Uterus (tissue), 4 donors: ENCODE results near the gene PLSCR4. TPM values are rescaled to one million over a fixed set of nuclear protein-coding genes. Genes with fewer than 3 reads are reported as not detected.
A peak's percentile ranks its signal among the peaks of the same experiment; 100 is the strongest.

Experiments
- DNase-seq, 2 donors: peaks; one replicate each; pipeline ENCODE4 v3.0.0-alpha.2; 2019 to 2020
- H3K27ac ChIP-seq, 2 donors: fragments of 200-600 bp; sonication (generic); 1 replicate in 1 of 2; 2 replicates in 1 of 2; pipeline ENCODE4 v1.5.1; 2016 to 2018
- H3K27me3 ChIP-seq, 2 donors: fragments of 200-600 bp; sonication (generic); one replicate each; pipeline ENCODE4 v1.5.1; 2018 to 2019; ENCODE audit warnings: control low read depth in 1 of 2
- H3K36me3 ChIP-seq, 2 donors: fragments of 200-600 bp; sonication (generic); one replicate each; pipeline ENCODE4 v1.5.1; 2019; ENCODE audit warnings: control low read depth in 1 of 2
- H3K4me1 ChIP-seq, 2 donors: fragments of 200-600 bp; sonication (generic); one replicate each; pipeline ENCODE4 v1.5.1; 2018 to 2019; ENCODE audit warnings: control low read depth in 1 of 2
- H3K4me3 ChIP-seq, 2 donors: fragments of 200-600 bp; sonication (generic); 1 replicate in 1 of 2; 2 replicates in 1 of 2; pipeline ENCODE4 v1.5.1; 2018 to 2019; ENCODE audit warnings: mild to moderate bottlenecking in 1 of 2
- H3K9me3 ChIP-seq, 2 donors: fragments of 200-600 bp; sonication (generic); one replicate each; pipeline ENCODE4 v1.5.1; 2019; ENCODE audit warnings: control low read depth in 1 of 2
- POLR2A ChIP-seq, 2 donors: fragments of 450-650 bp; IDR thresholded peaks; one replicate each; pipeline ENCODE4 v1.6.1; 2016; ENCODE audit warnings: antibody characterized with exemption in 2 of 2, mild to moderate bottlenecking in 1 of 2, moderate library complexity in 1 of 2
- intact Hi-C: fragments of 100-400 bp; cut with DNase I; formaldehyde crosslinking; loops from one replicate; pipeline ENCODE4 v1.15.1; 2023; ENCODE audit warnings: low total_unique reads
- total RNA-seq, 4 donors: library from RNA; depleted of rRNA in 3 of 4; stranded (reverse); fragments of >200 nt in 3 of 4; gene quantifications; one replicate each; pipeline versions ENCODE4 v1.1.0 to v1.2.4, GENCODE V29; 2014 to 2023
- TF ChIP-seq, protein P1 (sequence below), 4 experiments: fragments of 200-600 bp in 2 of 4; fragments of 450-650 bp in 2 of 4; sonication (generic) in 2 of 4; IDR thresholded peaks; one replicate each; pipeline ENCODE4 v1.5.1; 2016 to 2019; ENCODE audit warnings: antibody characterized with exemption in 4 of 4, mild to moderate bottlenecking in 2 of 4, moderate library complexity in 1 of 4
- donor health status: DM: yes; HTN: yes; CAD: no.

The PLSCR4 gene
- total RNA-seq, 4 donors from 2014 or later: 45.9 to 107 (median 67.8) TPM

DNA sequence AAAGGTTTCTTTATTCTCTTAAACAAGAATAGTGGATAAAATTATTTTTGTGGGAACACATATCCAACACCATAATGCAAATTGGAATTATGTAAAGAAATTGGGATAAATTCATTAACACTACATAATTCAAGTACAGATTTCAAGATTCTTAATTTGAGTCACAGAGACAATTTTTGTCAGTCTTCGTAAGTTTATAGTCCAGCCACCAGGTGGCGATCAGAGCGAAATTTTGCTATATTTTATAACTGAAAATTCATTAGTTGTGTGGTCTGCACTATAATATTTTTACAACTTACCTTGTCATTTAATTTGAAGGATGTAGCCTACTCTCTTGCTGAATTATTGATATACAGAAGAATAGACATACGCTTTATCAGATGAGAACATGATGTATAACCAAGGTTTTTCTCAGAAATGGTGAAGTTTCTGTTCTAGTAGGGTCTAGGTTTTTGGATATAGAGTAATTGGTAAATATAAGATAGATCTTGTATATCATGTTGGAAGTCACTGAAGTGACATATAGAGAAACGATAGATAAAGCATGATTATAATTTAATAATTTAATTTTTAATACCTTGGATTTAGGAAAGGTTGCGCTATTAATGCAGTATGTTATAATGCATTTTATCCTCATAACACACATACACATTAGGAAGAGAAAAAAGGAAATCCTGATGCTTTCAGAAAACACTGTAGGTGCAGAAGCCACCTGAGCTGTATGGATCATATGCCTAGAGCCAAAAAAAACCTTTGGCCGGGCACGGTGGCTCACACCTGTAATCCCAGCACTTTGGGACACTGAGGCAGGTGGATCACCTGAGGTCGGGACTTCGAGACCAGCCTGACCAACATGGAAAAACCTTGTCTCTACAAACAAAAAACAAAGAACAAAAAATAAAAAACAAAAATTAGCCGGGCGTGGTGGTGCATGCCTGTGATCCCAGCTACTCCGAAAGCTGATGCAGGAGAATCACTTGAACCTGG is 31.7 kb downstream of the PLSCR4 start:
- H3K4me3 ChIP-seq: no peak overlapping the region
- no peaks in the 10 kb centered on the region for H3K27me3 ChIP-seq
- peak; percentile 34 to 39 for DNase-seq
- intact Hi-C loops: no loop called here
- TF ChIP-seq, protein P1, sequence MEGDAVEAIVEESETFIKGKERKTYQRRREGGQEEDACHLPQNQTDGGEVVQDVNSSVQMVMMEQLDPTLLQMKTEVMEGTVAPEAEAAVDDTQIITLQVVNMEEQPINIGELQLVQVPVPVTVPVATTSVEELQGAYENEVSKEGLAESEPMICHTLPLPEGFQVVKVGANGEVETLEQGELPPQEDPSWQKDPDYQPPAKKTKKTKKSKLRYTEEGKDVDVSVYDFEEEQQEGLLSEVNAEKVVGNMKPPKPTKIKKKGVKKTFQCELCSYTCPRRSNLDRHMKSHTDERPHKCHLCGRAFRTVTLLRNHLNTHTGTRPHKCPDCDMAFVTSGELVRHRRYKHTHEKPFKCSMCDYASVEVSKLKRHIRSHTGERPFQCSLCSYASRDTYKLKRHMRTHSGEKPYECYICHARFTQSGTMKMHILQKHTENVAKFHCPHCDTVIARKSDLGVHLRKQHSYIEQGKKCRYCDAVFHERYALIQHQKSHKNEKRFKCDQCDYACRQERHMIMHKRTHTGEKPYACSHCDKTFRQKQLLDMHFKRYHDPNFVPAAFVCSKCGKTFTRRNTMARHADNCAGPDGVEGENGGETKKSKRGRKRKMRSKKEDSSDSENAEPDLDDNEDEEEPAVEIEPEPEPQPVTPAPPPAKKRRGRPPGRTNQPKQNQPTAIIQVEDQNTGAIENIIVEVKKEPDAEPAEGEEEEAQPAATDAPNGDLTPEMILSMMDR (IDR thresholded peaks at IDR 0.05): peak; percentile 61 to 75 (median 66)
- TF ChIP-seq POLR2A (IDR thresholded peaks at IDR 0.05): no peak
- no peaks in the 10 kb centered on the region for H3K36me3 ChIP-seq
- no peaks in the 10 kb centered on the region for H3K9me3 ChIP-seq
- no peak overlapping the region for H3K27ac ChIP-seq
- peaks cover 0 to 6% of the 10 kb centered on the region in 2 donors for H3K4me1 ChIP-seq

GRCh38 chr3:146217324-146217723 is 33.6 kb downstream of the PLSCR4 start:
- H3K27ac ChIP-seq: no peak overlapping the region
- no peak for TF ChIP-seq POLR2A (IDR thresholded peaks at IDR 0.05)
- TF ChIP-seq, protein P1 (IDR thresholded peaks at IDR 0.05): no peak

GRCh38 chr3:146214493-146214892 is 36.4 kb downstream of the PLSCR4 start:
- Histone ChIP-seq H3K4me3 (no peak overlapping the region), H3K27ac (no peak overlapping the region), H3K4me1 (no peaks in the 10 kb centered on the region), H3K9me3 (no peaks in the 10 kb centered on the region), H3K36me3 (no peaks in the 10 kb centered on the region), H3K27me3 (no peaks in the 10 kb centered on the region)
- TF ChIP-seq POLR2A (IDR thresholded peaks at IDR 0.05): no peak
- TF ChIP-seq, protein P1 (IDR thresholded peaks at IDR 0.05): no peak
- no peak for DNase-seq
- intact Hi-C loops: no loop called here

More at GRCh38 chr3:146217324-146217723, 33.6 kb downstream of the PLSCR4 start:
- intact Hi-C loops: no loop called here
- H3K36me3 ChIP-seq: no peaks in the 10 kb centered on the region
- no peaks in the 10 kb centered on the region for H3K27me3 ChIP-seq
- peaks cover 0 to 3% of the 10 kb centered on the region in 2 donors for H3K4me1 ChIP-seq
- no peaks in the 10 kb centered on the region for H3K9me3 ChIP-seq
- H3K4me3 ChIP-seq: no peak overlapping the region
- no peak for DNase-seq

GRCh38 chr3:146209371-146209770 is 41.5 kb downstream of the PLSCR4 start:
- Histone ChIP-seq H3K9me3 (no peaks in the 10 kb centered on the region), H3K4me3 (no peak overlapping the region), H3K36me3 (no peaks in the 10 kb centered on the region), H3K27ac (no peak overlapping the region), H3K27me3 (no peaks in the 10 kb centered on the region), H3K4me1 (no peaks in the 10 kb centered on the region)
- DNase-seq: no peak
- TF ChIP-seq, protein P1 (IDR thresholded peaks at IDR 0.05): no peak
- no peak for TF ChIP-seq POLR2A (IDR thresholded peaks at IDR 0.05)
- intact Hi-C loops: no loop called here

GRCh38 chr3:146203776-146204175 is 47.1 kb downstream of the PLSCR4 start:
- H3K36me3 ChIP-seq: no peaks in the 10 kb centered on the region
- H3K4me3 ChIP-seq: no peak overlapping the region
- no peak overlapping the region for H3K27ac ChIP-seq
- no peaks in the 10 kb centered on the region for H3K9me3 ChIP-seq
- TF ChIP-seq, protein P1 (IDR thresholded peaks at IDR 0.05): no peak
- no peak for TF ChIP-seq POLR2A (IDR thresholded peaks at IDR 0.05)
- DNase-seq: no peak
- no peaks in the 10 kb centered on the region for H3K27me3 ChIP-seq
- intact Hi-C loops: no loop called here
- no peaks in the 10 kb centered on the region for H3K4me1 ChIP-seq
